ENCODE results near the gene SIRPD.

DNA sequence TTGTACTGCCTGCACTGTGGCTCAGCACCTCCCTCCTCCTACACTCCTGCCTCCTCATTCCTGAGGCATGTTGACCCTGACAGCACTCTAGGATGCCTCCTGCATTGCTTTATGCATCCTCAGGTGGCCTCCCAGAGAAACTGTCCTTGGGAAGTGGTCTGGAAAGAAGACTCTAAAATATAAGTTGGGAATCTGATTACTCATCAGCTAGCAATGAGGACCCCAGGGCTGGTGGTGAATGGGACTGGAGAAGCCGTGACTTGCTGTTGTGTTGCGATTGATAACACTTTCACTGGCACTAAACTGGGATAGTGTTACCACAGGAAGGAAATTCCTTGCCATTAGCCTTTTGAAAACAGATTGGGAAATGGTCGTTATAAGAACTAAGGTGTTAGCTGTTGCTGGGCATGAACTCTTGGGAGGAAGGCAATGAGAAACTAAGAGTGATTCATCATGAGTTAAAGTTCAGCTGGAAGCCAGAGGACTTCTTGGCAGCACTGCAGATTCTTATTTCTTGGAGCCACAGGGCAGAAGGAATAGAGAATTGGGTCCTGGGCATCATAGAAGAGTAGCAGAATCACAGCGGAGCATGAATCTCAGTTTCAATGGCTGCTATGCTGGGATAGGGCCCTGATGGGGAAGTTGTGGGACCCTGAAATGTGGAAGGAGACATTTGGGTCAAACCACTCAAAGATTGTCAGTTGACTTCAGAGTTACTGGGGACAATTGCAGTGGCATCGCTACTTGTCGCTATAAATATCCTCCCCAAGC lies 10.1 kb upstream of the SIRPD start:
- no peak for TF ChIP-seq EZH2 (IDR thresholded peaks at IDR 0.05)
- no peak for TF ChIP-seq POLR2AphosphoS5 (IDR thresholded peaks at IDR 0.05; ENCODE audit: borderline replicate concordance, low read depth, low read length)
